ENCODE results near the gene MB. TPM values are rescaled to one million over a fixed set of nuclear protein-coding genes. Genes with fewer than 3 reads are reported as not detected.

The MB gene
- total RNA-seq, 1 experiment from 2014 or later: 0.30 TPM

DNA sequence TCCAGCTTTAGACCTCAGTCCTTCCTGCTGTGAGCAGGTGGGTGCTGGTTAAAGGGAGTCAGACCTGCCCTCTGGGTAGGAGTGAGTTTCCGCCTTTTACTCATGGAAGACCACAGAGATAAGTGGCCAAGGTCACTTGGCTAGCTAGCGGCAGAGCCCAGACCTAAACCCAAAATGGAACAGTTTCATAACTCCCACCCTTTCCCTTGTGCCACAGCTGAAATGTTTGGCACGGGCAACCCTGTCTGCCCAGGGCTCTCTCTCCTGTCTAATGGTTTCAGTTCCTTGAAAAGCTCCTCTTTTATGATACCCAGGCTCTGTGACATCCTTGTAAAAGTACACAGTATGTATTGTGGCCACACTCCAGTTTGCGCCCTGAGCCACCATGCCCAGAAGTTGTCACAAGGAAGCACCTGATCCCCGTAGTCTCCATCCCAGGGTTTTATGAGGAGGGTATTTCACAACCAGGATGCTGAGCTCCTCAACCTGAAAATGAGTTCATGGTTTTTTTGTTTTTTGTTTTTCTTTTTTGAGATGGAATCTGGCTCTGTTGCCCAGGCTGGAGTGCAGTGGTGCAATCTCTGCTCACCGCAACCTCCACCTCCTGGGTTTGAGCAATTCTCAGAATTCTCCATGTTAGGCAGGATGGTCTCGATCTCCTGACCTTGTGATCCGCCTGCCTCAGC, 5.1 kb downstream of the MB start:
- no peak for DNase-seq (ENCODE audit: low spot score)
- Histone ChIP-seq H3K36me3 (ENCODE audit: insufficient read depth, low read length, poor library complexity, severe bottlenecking) (no peaks in the 10 kb centered on the region), H3K27ac (ENCODE audit: low read depth, low read length, poor library complexity, severe bottlenecking) (no peak overlapping the region), H3K4me3 (ENCODE audit: low read depth, low read length, poor library complexity, severe bottlenecking) (no peak overlapping the region), H3K4me1 (ENCODE audit: insufficient read depth, low read length, poor library complexity, severe bottlenecking) (peaks cover 11% of the 10 kb centered on the region), H3K27me3 (replicated peaks; ENCODE audit: insufficient read depth, low read depth, low read length, poor library complexity) (no peaks in the 10 kb centered on the region), H3K9me3 (ENCODE audit: low read depth, low read length, poor library complexity, severe bottlenecking) (no peaks in the 10 kb centered on the region)
- ChIA-PET POLR2A (ENCODE audit: low non-redundant PET) (interaction anchor here (0.5 kb wide), 1 partner anchor 18 kb away, joined by 3 read pairs; no protein-coding TSS in a partner anchor), CTCF (no interaction called here)
- TF ChIP-seq EZH2 (IDR thresholded peaks at IDR 0.05; ENCODE audit: borderline replicate concordance, low read depth, low read length, poor library complexity, severe bottlenecking): no peak
- TF ChIP-seq, protein P1, sequence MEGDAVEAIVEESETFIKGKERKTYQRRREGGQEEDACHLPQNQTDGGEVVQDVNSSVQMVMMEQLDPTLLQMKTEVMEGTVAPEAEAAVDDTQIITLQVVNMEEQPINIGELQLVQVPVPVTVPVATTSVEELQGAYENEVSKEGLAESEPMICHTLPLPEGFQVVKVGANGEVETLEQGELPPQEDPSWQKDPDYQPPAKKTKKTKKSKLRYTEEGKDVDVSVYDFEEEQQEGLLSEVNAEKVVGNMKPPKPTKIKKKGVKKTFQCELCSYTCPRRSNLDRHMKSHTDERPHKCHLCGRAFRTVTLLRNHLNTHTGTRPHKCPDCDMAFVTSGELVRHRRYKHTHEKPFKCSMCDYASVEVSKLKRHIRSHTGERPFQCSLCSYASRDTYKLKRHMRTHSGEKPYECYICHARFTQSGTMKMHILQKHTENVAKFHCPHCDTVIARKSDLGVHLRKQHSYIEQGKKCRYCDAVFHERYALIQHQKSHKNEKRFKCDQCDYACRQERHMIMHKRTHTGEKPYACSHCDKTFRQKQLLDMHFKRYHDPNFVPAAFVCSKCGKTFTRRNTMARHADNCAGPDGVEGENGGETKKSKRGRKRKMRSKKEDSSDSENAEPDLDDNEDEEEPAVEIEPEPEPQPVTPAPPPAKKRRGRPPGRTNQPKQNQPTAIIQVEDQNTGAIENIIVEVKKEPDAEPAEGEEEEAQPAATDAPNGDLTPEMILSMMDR (conservative IDR thresholded peaks at IDR 0.05; ENCODE audit: low read depth, low read length): no peak
- intact Hi-C loops (cut with micrococcal nuclease; ENCODE audit: unreplicated experiment): no loop called here
- BruUV-seq (replicated peaks): no TSS peak

DNA sequence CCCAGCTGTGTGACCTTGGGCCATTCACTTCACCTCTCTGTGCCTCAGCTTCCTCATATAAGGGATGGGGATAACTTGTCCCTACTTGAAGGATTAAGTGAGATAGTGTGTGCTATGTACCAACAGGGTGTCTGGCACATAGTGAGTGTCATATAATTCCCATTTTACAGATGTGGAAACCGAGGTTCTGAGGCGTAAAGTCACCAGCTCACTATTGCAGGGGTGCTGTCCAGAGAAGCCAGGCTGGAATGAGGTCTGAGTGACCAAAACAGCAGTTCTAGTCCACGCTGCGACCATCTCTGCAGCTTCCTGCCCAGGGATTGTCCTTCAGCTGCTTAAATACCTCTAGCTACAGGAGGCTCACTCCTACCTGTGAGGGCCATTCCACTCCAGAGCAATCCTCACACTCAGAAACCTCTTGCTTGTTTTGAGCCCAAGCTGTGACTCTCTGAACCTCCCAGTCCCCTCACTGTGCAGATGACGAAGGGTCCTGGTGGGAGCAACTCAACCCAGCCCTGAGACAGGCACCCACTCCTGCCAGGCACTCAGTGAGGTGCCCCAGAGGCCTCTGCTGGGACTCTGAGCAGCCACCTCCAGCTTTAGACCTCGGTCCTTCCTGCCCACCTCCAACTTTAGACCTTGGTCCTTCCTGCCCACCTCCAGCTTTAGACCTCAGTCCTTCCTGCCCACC, 5.8 kb downstream of the MB start:
- H3K27ac ChIP-seq (ENCODE audit: low read depth, low read length, poor library complexity, severe bottlenecking): no peak overlapping the region
- no peaks in the 10 kb centered on the region for H3K27me3 ChIP-seq (replicated peaks; ENCODE audit: insufficient read depth, low read depth, low read length, poor library complexity)
- ChIA-PET POLR2A (ENCODE audit: low non-redundant PET) (interaction anchor here (0.5 kb wide), 1 partner anchor 19 kb away, joined by 3 read pairs; no protein-coding TSS in a partner anchor), CTCF (no interaction called here)
- intact Hi-C loops (cut with micrococcal nuclease; ENCODE audit: unreplicated experiment): no loop called here
- no peaks in the 10 kb centered on the region for H3K36me3 ChIP-seq (ENCODE audit: insufficient read depth, low read length, poor library complexity, severe bottlenecking)
- TF ChIP-seq EZH2 (IDR thresholded peaks at IDR 0.05; ENCODE audit: borderline replicate concordance, low read depth, low read length, poor library complexity, severe bottlenecking): no peak
- TF ChIP-seq, protein P1 (conservative IDR thresholded peaks at IDR 0.05; ENCODE audit: low read depth, low read length): no peak
- peaks cover 11% of the 10 kb centered on the region for H3K4me1 ChIP-seq (ENCODE audit: insufficient read depth, low read length, poor library complexity, severe bottlenecking)
- DNase-seq (ENCODE audit: low spot score): no peak
- H3K4me3 ChIP-seq (ENCODE audit: low read depth, low read length, poor library complexity, severe bottlenecking): no peak overlapping the region
- no TSS peak for BruUV-seq (replicated peaks)
- H3K9me3 ChIP-seq (ENCODE audit: low read depth, low read length, poor library complexity, severe bottlenecking): no peaks in the 10 kb centered on the region

DNA sequence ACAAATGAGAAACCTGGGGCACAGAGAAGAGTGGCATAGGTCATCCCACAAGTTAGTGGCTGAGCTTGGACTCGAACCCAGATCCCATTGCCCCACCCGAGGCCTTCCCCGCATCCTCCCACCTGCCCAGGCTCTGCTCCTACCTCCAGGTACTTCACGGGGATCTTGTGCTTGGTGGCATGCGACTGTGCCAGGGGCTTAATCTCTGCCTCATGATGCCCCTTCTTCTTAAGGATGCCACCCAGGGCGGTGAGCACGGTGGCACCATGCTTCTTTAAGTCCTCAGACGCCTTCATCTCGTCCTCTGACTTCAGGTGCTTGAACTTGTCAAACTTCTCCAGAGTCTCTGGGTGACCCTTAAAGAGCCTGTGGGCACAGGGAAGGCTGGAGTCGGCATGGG, 6.4 kb downstream of the MB start:
- ChIA-PET POLR2A (ENCODE audit: low non-redundant PET) (no interaction called here), CTCF (no interaction called here)
- H3K4me1 ChIP-seq (ENCODE audit: insufficient read depth, low read length, poor library complexity, severe bottlenecking): peaks cover 10% of the 10 kb centered on the region
- BruUV-seq (replicated peaks): no TSS peak
- H3K27me3 ChIP-seq (replicated peaks; ENCODE audit: insufficient read depth, low read depth, low read length, poor library complexity): no peaks in the 10 kb centered on the region
- no peak for TF ChIP-seq EZH2 (IDR thresholded peaks at IDR 0.05; ENCODE audit: borderline replicate concordance, low read depth, low read length, poor library complexity, severe bottlenecking)
- TF ChIP-seq, protein P1 (conservative IDR thresholded peaks at IDR 0.05; ENCODE audit: low read depth, low read length): no peak
- H3K4me3 ChIP-seq (ENCODE audit: low read depth, low read length, poor library complexity, severe bottlenecking): no peak overlapping the region
- H3K27ac ChIP-seq (ENCODE audit: low read depth, low read length, poor library complexity, severe bottlenecking): no peak overlapping the region
- DNase-seq (ENCODE audit: low spot score): no peak
- H3K36me3 ChIP-seq (ENCODE audit: insufficient read depth, low read length, poor library complexity, severe bottlenecking): no peaks in the 10 kb centered on the region
- no peaks in the 10 kb centered on the region for H3K9me3 ChIP-seq (ENCODE audit: low read depth, low read length, poor library complexity, severe bottlenecking)
- intact Hi-C loops (cut with micrococcal nuclease; ENCODE audit: unreplicated experiment): no loop called here
